ENCODE measurements around the gene LAMTOR4. TPM values are rescaled to one million over a fixed set of nuclear protein-coding genes. Genes with fewer than 3 reads are reported as not detected.

Gene LAMTOR4
- total and polyA plus RNA-seq, 10 of the 15 experiments (the other 5 are each of a cell fraction or from before 2014, with no cell fraction given) = 73.4 to 297 (median 196) TPM

GRCh38 chr7:100126931-100127865 is 21.5 kb upstream of the LAMTOR4 start, which contains the start of gene MBLAC1 (continued):
- TF ChIP-seq TAF1 (IDR thresholded peaks at IDR 0.05; ENCODE audit: borderline replicate concordance, low read depth, low read length) (no peak; the same call in 1 of the 2 replicates), CBFB (IDR thresholded peaks at IDR 0.05; ENCODE audit: low read depth) (peak; percentile 88), MTA3 (IDR thresholded peaks at IDR 0.05; ENCODE audit: borderline replicate concordance, low read length) (no peak), SMC3 (IDR thresholded peaks at IDR 0.05; ENCODE audit: borderline replicate concordance, low read length) (no peak), USF1 (IDR thresholded peaks at IDR 0.05; ENCODE audit: borderline replicate concordance, extremely low read length, insufficient read depth, low read depth, low read length) (no peak), FOXM1 (IDR thresholded peaks at IDR 0.05; ENCODE audit: low read depth, low read length) (no peak), RFX5 (IDR thresholded peaks at IDR 0.05; ENCODE audit: low read depth, low read length) (no peak), SP1 (IDR thresholded peaks at IDR 0.05; ENCODE audit: low read depth, low read length) (no peak), RELA (IDR thresholded peaks at IDR 0.05; ENCODE audit: borderline replicate concordance, partially characterized antibody) (no peak), EP300 (IDR thresholded peaks at IDR 0.05; ENCODE audit: borderline replicate concordance in 1 of 2, control insufficient read depth in 1 of 2, low read depth in 2 of 2, low read length in 2 of 2) (no peak; a peak in 1 of 4 replicates), ZNF217 (IDR thresholded peaks at IDR 0.05) (no peak), SMAD5 (IDR thresholded peaks at IDR 0.05; ENCODE audit: low read depth) (peak; percentile 76; the same call in 1 of the 2 replicates), JUNB (IDR thresholded peaks at IDR 0.05) (no peak; the same call in 1 of the 2 replicates), SMAD1 (IDR thresholded peaks at IDR 0.05; ENCODE audit: low read depth, partially characterized antibody) (no peak), NFXL1 (IDR thresholded peaks at IDR 0.05; ENCODE audit: borderline replicate concordance) (no peak; the same call in 1 of the 2 replicates), ZNF384 (IDR thresholded peaks at IDR 0.05; ENCODE audit: borderline replicate concordance, low read depth, low read length) (no peak), PBX3 (IDR thresholded peaks at IDR 0.05; ENCODE audit: insufficient replicate concordance, low read depth, low read length) (peak; percentile 21), TBL1XR1 (IDR thresholded peaks at IDR 0.05; ENCODE audit: low read depth, low read length) (no peak), NFYA (IDR thresholded peaks at IDR 0.05; ENCODE audit: borderline replicate concordance, low read depth, low read length) (no peak), SMARCA5 (IDR thresholded peaks at IDR 0.05) (peak; percentile 75), NFIC (IDR thresholded peaks at IDR 0.05; ENCODE audit: low read depth, low read length) (0 out of 2 replicates have a peak, but pooled peaks have one; percentile 26), YY1 (IDR thresholded peaks at IDR 0.05; ENCODE audit: low read depth, low read length) (peak; percentile 96)
- TF ChIP-seq, protein P1, sequence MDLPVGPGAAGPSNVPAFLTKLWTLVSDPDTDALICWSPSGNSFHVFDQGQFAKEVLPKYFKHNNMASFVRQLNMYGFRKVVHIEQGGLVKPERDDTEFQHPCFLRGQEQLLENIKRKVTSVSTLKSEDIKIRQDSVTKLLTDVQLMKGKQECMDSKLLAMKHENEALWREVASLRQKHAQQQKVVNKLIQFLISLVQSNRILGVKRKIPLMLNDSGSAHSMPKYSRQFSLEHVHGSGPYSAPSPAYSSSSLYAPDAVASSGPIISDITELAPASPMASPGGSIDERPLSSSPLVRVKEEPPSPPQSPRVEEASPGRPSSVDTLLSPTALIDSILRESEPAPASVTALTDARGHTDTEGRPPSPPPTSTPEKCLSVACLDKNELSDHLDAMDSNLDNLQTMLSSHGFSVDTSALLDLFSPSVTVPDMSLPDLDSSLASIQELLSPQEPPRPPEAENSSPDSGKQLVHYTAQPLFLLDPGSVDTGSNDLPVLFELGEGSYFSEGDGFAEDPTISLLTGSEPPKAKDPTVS (IDR thresholded peaks at IDR 0.05; ENCODE audit: low read depth, low read length) = no peak
- TF ChIP-seq, protein P2, sequence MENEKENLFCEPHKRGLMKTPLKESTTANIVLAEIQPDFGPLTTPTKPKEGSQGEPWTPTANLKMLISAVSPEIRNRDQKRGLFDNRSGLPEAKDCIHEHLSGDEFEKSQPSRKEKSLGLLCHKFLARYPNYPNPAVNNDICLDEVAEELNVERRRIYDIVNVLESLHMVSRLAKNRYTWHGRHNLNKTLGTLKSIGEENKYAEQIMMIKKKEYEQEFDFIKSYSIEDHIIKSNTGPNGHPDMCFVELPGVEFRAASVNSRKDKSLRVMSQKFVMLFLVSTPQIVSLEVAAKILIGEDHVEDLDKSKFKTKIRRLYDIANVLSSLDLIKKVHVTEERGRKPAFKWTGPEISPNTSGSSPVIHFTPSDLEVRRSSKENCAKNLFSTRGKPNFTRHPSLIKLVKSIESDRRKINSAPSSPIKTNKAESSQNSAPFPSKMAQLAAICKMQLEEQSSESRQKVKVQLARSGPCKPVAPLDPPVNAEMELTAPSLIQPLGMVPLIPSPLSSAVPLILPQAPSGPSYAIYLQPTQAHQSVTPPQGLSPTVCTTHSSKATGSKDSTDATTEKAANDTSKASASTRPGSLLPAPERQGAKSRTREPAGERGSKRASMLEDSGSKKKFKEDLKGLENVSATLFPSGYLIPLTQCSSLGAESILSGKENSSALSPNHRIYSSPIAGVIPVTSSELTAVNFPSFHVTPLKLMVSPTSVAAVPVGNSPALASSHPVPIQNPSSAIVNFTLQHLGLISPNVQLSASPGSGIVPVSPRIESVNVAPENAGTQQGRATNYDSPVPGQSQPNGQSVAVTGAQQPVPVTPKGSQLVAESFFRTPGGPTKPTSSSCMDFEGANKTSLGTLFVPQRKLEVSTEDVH (IDR thresholded peaks at IDR 0.05; ENCODE audit: low read depth, partially characterized antibody) = peak; percentile 43

All from GM12878 (cell line).